A549 (cell line): ENCODE data around the gene DCTD. TPM values are rescaled to one million over a fixed set of nuclear protein-coding genes. Genes with fewer than 3 reads are reported as not detected.

ENCODE experiments used
- ATAC-seq, 2 experiments: fragments of 200-7000 bp in 1 of 2; fragments of >200 bp in 1 of 2; cut with Nextera tagmentation in 1 of 2; cut with Tn5 transposase in 1 of 2; 3 replicates each; pipeline versions ENCODE4 v1.8.0 to v1.9.1; 2018 to 2020; ENCODE audit warnings: mild to moderate bottlenecking in 1 of 2, moderate library complexity in 1 of 2
- CTCF ChIA-PET: fragments of 300-600 bp; sonication (Branson Sonifier 250); formaldehyde crosslinking; extraction: SDS; loops from one replicate; lab custom pipeline; 2021; ENCODE audit warnings: antibody characterized with exemption, inconsistent platforms; lab: Yijun Ruan, JAX
- POLR2A ChIA-PET: fragments of 350-600 bp; formaldehyde crosslinking; extraction: SDS; loops from one replicate; lab custom pipeline; 2021; ENCODE audit warnings: antibody characterized with exemption, inconsistent platforms; lab: Yijun Ruan, JAX
- DNase-seq, 2 experiments: peaks; one replicate each; pipeline versions ENCODE4 v3.0.0 to v3.0.0-alpha.2; 2011 to 2016; ENCODE audit warnings: low read depth in 1 of 2, low spot score in 1 of 2
- FAIRE-seq: peaks from 2 replicates; lab custom pipeline; 2011; peaks lifted over from hg19 to GRCh38; lab: Jason Lieb, UNC
- H3K27ac ChIP-seq, 2 experiments: fragments of >200 bp; sonication (Bioruptor Twin); formaldehyde crosslinking; 3 replicates each; pipeline ENCODE4 v1.5.1; 2016 to 2017
- H3K4me1 ChIP-seq: fragments of >200 bp; sonication (Bioruptor Twin); formaldehyde crosslinking; 3 replicates; pipeline ENCODE4 v1.6.1; 2016
- H3K4me2 ChIP-seq: fragments of >200 bp; sonication (Bioruptor Twin); formaldehyde crosslinking; 3 replicates; pipeline ENCODE4 v1.6.1; 2016
- H3K4me3 ChIP-seq: fragments of >200 bp; sonication (Bioruptor Twin); formaldehyde crosslinking; 3 replicates; pipeline ENCODE4 v1.5.1; 2016
- H3K9me3 ChIP-seq: fragments of >200 bp; sonication (Bioruptor Twin); formaldehyde crosslinking; 3 replicates; pipeline ENCODE4 v1.6.1; 2016
- BHLHE40 ChIP-seq: IDR thresholded peaks from 2 replicates; pipeline ENCODE4 v1.6.1; 2012; ENCODE audit warnings: low read depth, low read length, inconsistent platforms
- CBX2 ChIP-seq: fragments of 200-600 bp; sonication (generic); IDR thresholded peaks from 2 replicates; pipeline ENCODE4 v1.6.1; 2016; ENCODE audit warnings: low read depth, mild to moderate bottlenecking, borderline replicate concordance
- CHD2 ChIP-seq: fragments of 150-350 bp; IDR thresholded peaks from 2 replicates; pipeline ENCODE4 v1.6.1; 2014; ENCODE audit warnings: low read length; ENCODE audit not compliant: partially characterized antibody
- CHD4 ChIP-seq: fragments of 200-600 bp; sonication (generic); IDR thresholded peaks from 2 replicates; pipeline ENCODE4 v1.6.1; 2016; ENCODE audit warnings: antibody characterized with exemption, mild to moderate bottlenecking, borderline replicate concordance
- E2F6 ChIP-seq: IDR thresholded peaks from 2 replicates; pipeline ENCODE4 v1.6.1; 2012; ENCODE audit warnings: low read depth, borderline replicate concordance
- EHF ChIP-seq: fragments of 250-450 bp; sonication (Bioruptor Pico); IDR thresholded peaks from 2 replicates; pipeline ENCODE4 v1.5.0; 2020; ENCODE audit warnings: mild to moderate bottlenecking
- ELK1 ChIP-seq: fragments of 150-350 bp; IDR thresholded peaks from 2 replicates; pipeline ENCODE4 v1.6.1; 2014; ENCODE audit warnings: low read depth, mild to moderate bottlenecking, low read length
- HES2 ChIP-seq: fragments of >200 bp; sonication (Bioruptor Twin); formaldehyde crosslinking; IDR thresholded peaks from 2 replicates; pipeline ENCODE4 v1.6.1; 2016
- HEYL ChIP-seq: fragments of 250-450 bp; sonication (Bioruptor Pico); IDR thresholded peaks from 2 replicates; pipeline ENCODE4 v1.8.0; 2021; ENCODE audit warnings: mild to moderate bottlenecking, moderate library complexity
- HMGXB4 ChIP-seq: fragments of 250-450 bp; sonication (Bioruptor Pico); IDR thresholded peaks from 2 replicates; pipeline ENCODE4 v1.5.0; 2021; ENCODE audit warnings: mild to moderate bottlenecking, moderate library complexity, borderline replicate concordance
- JUN ChIP-seq, 2 experiments: fragments of >200 bp; sonication (Bioruptor Twin); formaldehyde crosslinking; IDR thresholded peaks; 2 replicates in 1 of 2; 3 replicates in 1 of 2; pipeline ENCODE4 v1.6.1; 2016 to 2017
- JUNB ChIP-seq: fragments of >200 bp; sonication (Bioruptor Twin); formaldehyde crosslinking; IDR thresholded peaks from 2 replicates; pipeline ENCODE4 v1.6.1; 2016
- MAFK ChIP-seq: fragments of 450-650 bp; IDR thresholded peaks from 2 replicates; pipeline ENCODE4 v1.6.1; 2014; ENCODE audit not compliant: partially characterized antibody
- MAZ ChIP-seq: fragments of 150-350 bp; IDR thresholded peaks from 2 replicates; pipeline ENCODE4 v1.6.1; 2014; ENCODE audit warnings: antibody characterized with exemption, low read depth, low read length, borderline replicate concordance
- PBX3 ChIP-seq: IDR thresholded peaks from 2 replicates; pipeline ENCODE4 v1.6.1; 2012
- PHF8 ChIP-seq: fragments of 200-600 bp; sonication (generic); IDR thresholded peaks from 2 replicates; pipeline ENCODE4 v1.6.1; 2016; ENCODE audit warnings: low read depth, mild to moderate bottlenecking, antibody characterized with exemption, moderate library complexity, borderline replicate concordance
- POLR2A ChIP-seq: IDR thresholded peaks from 2 replicates; pipeline ENCODE4 v1.6.1; 2012; ENCODE audit warnings: mild to moderate bottlenecking, low read length
- RAD21 ChIP-seq, 2 experiments: fragments of >200 bp in 1 of 2; sonication (Bioruptor Twin) in 1 of 2; formaldehyde crosslinking in 1 of 2; IDR thresholded peaks in 1 of 2; conservative IDR thresholded peaks in 1 of 2; 2 replicates in 1 of 2; 3 replicates in 1 of 2; pipeline ENCODE4 v1.6.1; 2012 to 2018; ENCODE audit warnings: inconsistent platforms in 1 of 2
- RCOR1 ChIP-seq: fragments of 150-350 bp; IDR thresholded peaks from 2 replicates; pipeline ENCODE4 v1.6.1; 2014; ENCODE audit warnings: antibody characterized with exemption, low read length, low read depth
- RFX5 ChIP-seq: fragments of 450-650 bp; IDR thresholded peaks from 2 replicates; pipeline ENCODE4 v1.7.1; 2014; ENCODE audit warnings: antibody characterized with exemption, mild to moderate bottlenecking, moderate library complexity
- RNF2 ChIP-seq: fragments of 200-600 bp; sonication (generic); IDR thresholded peaks from 2 replicates; pipeline ENCODE4 v1.6.1; 2016; ENCODE audit warnings: low read depth, mild to moderate bottlenecking, antibody characterized with exemption, moderate library complexity, borderline replicate concordance
- TFCP2L1 ChIP-seq: fragments of 250-450 bp; sonication (Bioruptor Pico); IDR thresholded peaks from 2 replicates; pipeline ENCODE4 v1.5.0; 2021; ENCODE audit warnings: mild to moderate bottlenecking
- WGBS: methylation state at CpG from one replicate; pipeline ENCODE4 v1.1.6; 2017; ENCODE audit errors: missing lambda C conversion rate; 5-methylcytosine and 5-hydroxymethylcytosine counted together
- polyA plus RNA-seq, 4 experiments: library from polyadenylated mRNA; depleted of rRNA in 3 of 4; stranded (reverse); fragments of >200 nt; fragmentation: RNase III in 1 of 4; extraction: RNeasy Plus Mini Kit Qiagen cat#74134 plus additional on column Dnase treatment in 1 of 4; gene quantifications; 2 replicates in 3 of 4; 3 replicates in 1 of 4; pipeline ENCODE4 v1.2.3, GENCODE V29; 2011 to 2017

DCTD gene
- polyA plus RNA-seq, 2 of the 4 experiments (the other 2 are of a cell fraction), result 74.4 to 112 TPM

GRCh38 chr4:182861346-182861745 lies 55.8 kb downstream of the DCTD start:
- POLR2A ChIA-PET, result no interaction called here
- no peak for TF ChIP-seq ELK1
- no peak for TF ChIP-seq POLR2A
- TF ChIP-seq JUNB, result no peak
- no peak for TF ChIP-seq RAD21 (conservative IDR thresholded peaks at IDR 0.05 in 1 of 2, IDR thresholded peaks at IDR 0.05 in 1 of 2)
- no peak for TF ChIP-seq RNF2
- TF ChIP-seq PHF8, result no peak
- no peak for TF ChIP-seq TFCP2L1 (CRISPR knock-in tag)
- no peak for TF ChIP-seq CBX2
- no peak for TF ChIP-seq HES2
- no peak for TF ChIP-seq HEYL (CRISPR knock-in tag)
- no peak for TF ChIP-seq RCOR1
- no peak for TF ChIP-seq PBX3
- TF ChIP-seq BHLHE40, result no peak
- no peak for TF ChIP-seq MAZ
- TF ChIP-seq HMGXB4 (CRISPR knock-in tag), result no peak
- no peak for TF ChIP-seq EHF
- no peaks in the 10 kb centered on the region for H3K9me3 ChIP-seq
- H3K4me1 ChIP-seq, result no peaks in the 10 kb centered on the region
- FAIRE-seq (no peak), DNase-seq (no peak), ATAC-seq (no peak)
- no peak overlapping the region for H3K4me3 ChIP-seq
- no peak overlapping the region for H3K27ac ChIP-seq
- WGBS, result 74% methylated on average over 9 of the region's 10 CpGs
- CTCF ChIA-PET, result no interaction called here
- no peak overlapping the region for H3K4me2 ChIP-seq

- FAIRE-seq, result no peak
- WGBS, result 69% methylated on average over 2 of the region's 2 CpGs
- POLR2A ChIA-PET, result no interaction called here
Measured at GRCh38 chr4:182859730-182860129, 57.5 kb downstream of the DCTD start.

GRCh38 chr4:182858711-182859110 lies 58.5 kb downstream of the DCTD start:
- CTCF ChIA-PET, result interaction anchor here (0.6 kb wide), 1 partner anchor 1930 kb away, joined by 5 read pairs; no protein-coding TSS in a partner anchor
- 75% methylated on average over 4 of the region's 4 CpGs for WGBS

More at GRCh38 chr4:182859730-182860129, 57.5 kb downstream of the DCTD start:
- H3K4me1 ChIP-seq, result no peaks in the 10 kb centered on the region
- no peaks in the 10 kb centered on the region for H3K9me3 ChIP-seq
- peak; percentile 49 for TF ChIP-seq MAFK
- TF ChIP-seq CHD4, result no peak
- H3K4me3 ChIP-seq, result no peak overlapping the region
- ATAC-seq, result no peak
- H3K4me2 ChIP-seq, result no peak overlapping the region
- CTCF ChIA-PET, result no interaction called here
- no peak for DNase-seq
- H3K27ac ChIP-seq, result no peak overlapping the region

More at GRCh38 chr4:182858711-182859110, 58.5 kb downstream of the DCTD start:
- Histone ChIP-seq H3K27ac (no peak overlapping the region), H3K4me2 (no peak overlapping the region), H3K4me1 (no peaks in the 10 kb centered on the region), H3K4me3 (no peak overlapping the region), H3K9me3 (no peaks in the 10 kb centered on the region)
- no peak for TF ChIP-seq BHLHE40
- TF ChIP-seq TFCP2L1 (CRISPR knock-in tag), result no peak
- no peak for TF ChIP-seq POLR2A
- TF ChIP-seq CHD2, result no peak
- no peak for TF ChIP-seq RFX5
- TF ChIP-seq E2F6, result no peak
- TF ChIP-seq JUN (IDR thresholded peaks at IDR 0.05), result no peak
- FAIRE-seq (no peak), ATAC-seq (no peak), DNase-seq (no peak)
- POLR2A ChIA-PET, result no interaction called here
